SK-N-SH treated with all-trans-retinoic acid at 6 μM for 48 hours (cell line): ENCODE measurements around the gene COG8.
"Not testable (repeated sequence)": the region's sequence is repeated elsewhere in the genome, so short reads cannot be mapped to it uniquely, and the experiment has no call there.

ENCODE experiments used
- BACH2 ChIP-seq: fragments of 250-450 bp; sonication (Bioruptor Pico); IDR thresholded peaks from 2 replicates; pipeline ENCODE4 v1.9.0; 2021; ENCODE audit warnings: mild to moderate bottlenecking, borderline replicate concordance
- CREB5 ChIP-seq: fragments of 250-450 bp; sonication (Bioruptor Pico); IDR thresholded peaks from 2 replicates; pipeline ENCODE4 v1.5.1; 2020; ENCODE audit warnings: low read depth, mild to moderate bottlenecking, moderate library complexity
- CSRNP3 ChIP-seq: fragments of 250-450 bp; sonication (Bioruptor Pico); IDR thresholded peaks from 2 replicates; pipeline ENCODE4 v1.5.1; 2021; ENCODE audit warnings: mild to moderate bottlenecking, moderate library complexity
- ESRRG ChIP-seq: fragments of 250-450 bp; sonication (Bioruptor Pico); IDR thresholded peaks from 2 replicates; pipeline ENCODE4 v1.6.1; 2021; ENCODE audit warnings: mild to moderate bottlenecking
- GLIS3 ChIP-seq: fragments of 250-450 bp; sonication (Bioruptor Pico); IDR thresholded peaks from 2 replicates; pipeline ENCODE4 v1.5.0; 2020; ENCODE audit warnings: mild to moderate bottlenecking, moderate library complexity
- PATZ1 ChIP-seq: fragments of 250-450 bp; sonication (Bioruptor Pico); IDR thresholded peaks from 2 replicates; pipeline ENCODE4 v1.8.0; 2020; ENCODE audit warnings: mild to moderate bottlenecking, moderate library complexity, borderline replicate concordance
- PPARA ChIP-seq: fragments of 250-450 bp; sonication (Bioruptor Pico); IDR thresholded peaks from 2 replicates; pipeline ENCODE4 v1.5.0; 2020; ENCODE audit warnings: mild to moderate bottlenecking, borderline replicate concordance
- SNAI2 ChIP-seq: fragments of 250-450 bp; sonication (Bioruptor Pico); IDR thresholded peaks from 2 replicates; pipeline ENCODE4 v1.5.0; 2020; ENCODE audit warnings: mild to moderate bottlenecking, moderate library complexity
- ZC3H10 ChIP-seq: fragments of 250-450 bp; sonication (Bioruptor Pico); IDR thresholded peaks from 2 replicates; pipeline ENCODE4 v1.5.1; 2021; ENCODE audit warnings: mild to moderate bottlenecking, moderate library complexity
- ZFP3 ChIP-seq: fragments of 250-450 bp; sonication (Bioruptor Pico); IDR thresholded peaks from 2 replicates; pipeline ENCODE4 v1.5.0; 2020; ENCODE audit warnings: mild to moderate bottlenecking, moderate library complexity
- ZFP30 ChIP-seq: fragments of 450-650 bp; formaldehyde crosslinking; IDR thresholded peaks from 2 replicates; pipeline ENCODE4 v1.5.0; 2022; ENCODE audit warnings: mild to moderate bottlenecking, moderate library complexity
- ZNF565 ChIP-seq: fragments of 450-650 bp; formaldehyde crosslinking; conservative IDR thresholded peaks from 2 replicates; pipeline ENCODE4 v1.5.0; 2020; ENCODE audit warnings: low read depth, mild to moderate bottlenecking, moderate library complexity
- ZNF8 ChIP-seq: fragments of 450-650 bp; formaldehyde crosslinking; IDR thresholded peaks from 2 replicates; pipeline ENCODE4 v1.5.0; 2020; ENCODE audit warnings: mild to moderate bottlenecking, moderate library complexity

- not testable (repeated sequence) for TF ChIP-seq CREB5 (CRISPR knock-in tag); PATZ1 (CRISPR knock-in tag); ZNF8 (CRISPR knock-in tag); ZFP30 (CRISPR knock-in tag); CSRNP3 (CRISPR knock-in tag); ESRRG (CRISPR knock-in tag); SNAI2; ZC3H10 (CRISPR knock-in tag); PPARA; ZNF565; GLIS3 (CRISPR knock-in tag); ZFP3; BACH2 (CRISPR knock-in tag)
Measured at GRCh38 chr16:69291657-69292056, 47.7 kb downstream of the COG8 start.
